K562 (cell line): ENCODE data around the gene CD79A.

Experiments
- ARID2 ChIP-seq: fragments of 450-650 bp; IDR thresholded peaks from 2 replicates; pipeline ENCODE4 v1.6.1; 2017; ENCODE audit warnings: antibody characterized with exemption, mild to moderate bottlenecking
- E2F5 ChIP-seq: sonication (generic); formaldehyde crosslinking; IDR thresholded peaks from 2 replicates; pipeline ENCODE4 v1.8.0; 2022; ENCODE audit warnings: mild to moderate bottlenecking, missing genetic modification reagents
- KDM2B ChIP-seq: fragments of 250-450 bp; sonication (Bioruptor Pico); IDR thresholded peaks from 2 replicates; pipeline ENCODE4 v1.8.0; 2021; ENCODE audit warnings: mild to moderate bottlenecking, moderate library complexity
- POLR2A ChIP-seq: fragments of 450-650 bp; conservative IDR thresholded peaks from 2 replicates; pipeline ENCODE4 v1.6.1; 2016
- SLC30A9 ChIP-seq: fragments of 250-450 bp; sonication (Bioruptor Pico); IDR thresholded peaks from 2 replicates; pipeline ENCODE4 v1.8.0; 2022; ENCODE audit warnings: mild to moderate bottlenecking, moderate library complexity
- ZNF140 ChIP-seq: fragments of 250-450 bp; sonication (Bioruptor Pico); IDR thresholded peaks from 2 replicates; pipeline ENCODE4 v1.8.0; 2021; ENCODE audit warnings: moderate library complexity, mild to moderate bottlenecking, inconsistent platforms
- ZZZ3 ChIP-seq: fragments of 450-650 bp; IDR thresholded peaks from 2 replicates; pipeline ENCODE4 v1.6.1; 2016; ENCODE audit warnings: antibody characterized with exemption, mild to moderate bottlenecking, moderate library complexity
- TF ChIP-seq, protein P1 (sequence below), 3 experiments: IDR thresholded peaks in 2 of 3; conservative IDR thresholded peaks in 1 of 3; 2 replicates each; pipeline ENCODE4 v1.5.1; 2011 to 2012; ENCODE audit warnings: low read length in 3 of 3, mild to moderate bottlenecking in 3 of 3, control low read depth in 2 of 3, improper control_type of control experiment in 1 of 3, inconsistent platforms in 1 of 3, low read depth in 1 of 3, mixed read lengths in 1 of 3, moderate library complexity in 1 of 3; ENCODE audit not compliant: insufficient read depth in 2 of 3
- TF ChIP-seq, protein P2 (sequence below): fragments of 250-450 bp; sonication (Bioruptor Pico); IDR thresholded peaks from 2 replicates; pipeline ENCODE4 v1.8.0; 2021; ENCODE audit warnings: borderline replicate concordance, mild to moderate bottlenecking, moderate library complexity; ENCODE audit not compliant: poor library complexity, severe bottlenecking

- TF ChIP-seq, protein P1, sequence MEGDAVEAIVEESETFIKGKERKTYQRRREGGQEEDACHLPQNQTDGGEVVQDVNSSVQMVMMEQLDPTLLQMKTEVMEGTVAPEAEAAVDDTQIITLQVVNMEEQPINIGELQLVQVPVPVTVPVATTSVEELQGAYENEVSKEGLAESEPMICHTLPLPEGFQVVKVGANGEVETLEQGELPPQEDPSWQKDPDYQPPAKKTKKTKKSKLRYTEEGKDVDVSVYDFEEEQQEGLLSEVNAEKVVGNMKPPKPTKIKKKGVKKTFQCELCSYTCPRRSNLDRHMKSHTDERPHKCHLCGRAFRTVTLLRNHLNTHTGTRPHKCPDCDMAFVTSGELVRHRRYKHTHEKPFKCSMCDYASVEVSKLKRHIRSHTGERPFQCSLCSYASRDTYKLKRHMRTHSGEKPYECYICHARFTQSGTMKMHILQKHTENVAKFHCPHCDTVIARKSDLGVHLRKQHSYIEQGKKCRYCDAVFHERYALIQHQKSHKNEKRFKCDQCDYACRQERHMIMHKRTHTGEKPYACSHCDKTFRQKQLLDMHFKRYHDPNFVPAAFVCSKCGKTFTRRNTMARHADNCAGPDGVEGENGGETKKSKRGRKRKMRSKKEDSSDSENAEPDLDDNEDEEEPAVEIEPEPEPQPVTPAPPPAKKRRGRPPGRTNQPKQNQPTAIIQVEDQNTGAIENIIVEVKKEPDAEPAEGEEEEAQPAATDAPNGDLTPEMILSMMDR (IDR thresholded peaks at IDR 0.05 in 2 of 3, conservative IDR thresholded peaks at IDR 0.05 in 1 of 3; ENCODE audit: insufficient read depth in 2 of 3, low read depth in 1 of 3, low read length in 3 of 3) = no peak
- TF ChIP-seq SLC30A9 (no peak), E2F5 (CRISPR knock-in tag) (no peak), POLR2A (no peak), ARID2 (no peak), ZNF140 (no peak), KDM2B (CRISPR knock-in tag) (no peak), ZZZ3 (no peak)
- TF ChIP-seq, protein P2, sequence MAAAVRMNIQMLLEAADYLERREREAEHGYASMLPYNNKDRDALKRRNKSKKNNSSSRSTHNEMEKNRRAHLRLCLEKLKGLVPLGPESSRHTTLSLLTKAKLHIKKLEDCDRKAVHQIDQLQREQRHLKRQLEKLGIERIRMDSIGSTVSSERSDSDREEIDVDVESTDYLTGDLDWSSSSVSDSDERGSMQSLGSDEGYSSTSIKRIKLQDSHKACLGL (CRISPR knock-in tag) = no peak
These were observed 44.8 kb downstream of the CD79A start for GRCh38 chr19:41921577-41922576.
